ENCODE results near the gene DNAH1.

The DNAH1 gene

DNA sequence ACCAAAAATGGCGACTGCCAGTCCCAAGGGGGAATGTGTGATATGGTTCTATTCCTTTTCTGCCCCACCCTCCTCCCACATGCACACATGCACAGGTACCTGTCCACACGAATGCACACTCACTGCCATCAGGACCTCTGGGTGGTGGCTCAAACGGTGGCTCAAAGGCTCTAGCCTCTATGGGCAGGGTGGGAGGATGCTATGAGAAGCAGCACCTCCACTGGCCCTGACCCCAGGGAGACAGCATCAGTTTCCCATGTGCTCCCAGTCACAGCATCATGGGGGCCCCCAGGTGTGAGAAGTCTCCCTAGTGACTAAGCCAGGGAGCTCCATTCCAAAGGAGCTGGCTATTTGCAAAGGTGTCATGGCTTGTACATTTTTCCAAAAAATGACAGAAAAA is 112.9 kb downstream of the DNAH1 start:
- Histone ChIP-seq H3K4me1 (ENCODE audit: control insufficient read depth, insufficient read depth, low read length) (no peaks in the 10 kb centered on the region), H3K9ac (ENCODE audit: low read length) (no peak overlapping the region), H3K27ac (ENCODE audit: low read depth, low read length) (no peak overlapping the region), H3K27me3 (ENCODE audit: control insufficient read depth, insufficient read depth, low read length) (no peaks in the 10 kb centered on the region), H3K36me3 (ENCODE audit: control insufficient read depth, insufficient read depth, low read length) (no peaks in the 10 kb centered on the region), H3K4me3 (ENCODE audit: low read length) (no peak overlapping the region)

DNA sequence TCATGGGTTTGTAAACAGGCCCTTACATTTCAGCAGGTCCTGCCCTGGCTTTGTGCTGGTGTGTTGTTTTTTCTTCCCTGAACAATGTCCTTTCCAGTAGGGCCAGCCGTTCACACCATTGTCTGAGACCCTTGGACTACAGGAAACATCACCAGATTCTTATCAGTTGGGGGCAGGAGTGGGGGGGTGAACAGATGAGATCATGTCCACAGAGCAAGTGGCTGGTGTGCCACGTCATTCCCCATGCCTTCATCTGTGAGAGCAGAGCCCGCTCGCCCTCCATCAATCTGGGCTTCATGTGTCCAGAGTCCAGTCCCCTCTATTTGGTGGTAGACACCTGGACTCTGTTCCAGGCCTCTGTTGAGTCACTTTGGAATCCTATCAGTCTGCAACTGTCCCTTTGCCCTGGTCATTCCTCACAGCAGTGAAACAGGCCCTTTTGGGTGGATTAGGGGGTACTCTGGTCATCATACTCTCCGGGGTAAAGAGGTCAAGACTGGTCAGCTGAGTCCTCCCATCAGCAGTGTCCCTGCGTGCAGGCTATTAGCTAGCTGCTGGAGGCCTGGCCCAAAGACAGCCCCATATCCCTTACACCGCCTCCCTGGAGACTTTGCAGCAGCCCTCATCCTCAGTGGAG is 113.8 kb downstream of the DNAH1 start:
- Histone ChIP-seq H3K4me3 (ENCODE audit: low read length) (no peak overlapping the region), H3K27me3 (ENCODE audit: control insufficient read depth, insufficient read depth, low read length) (no peaks in the 10 kb centered on the region), H3K36me3 (ENCODE audit: control insufficient read depth, insufficient read depth, low read length) (no peaks in the 10 kb centered on the region), H3K27ac (ENCODE audit: low read depth, low read length) (no peak overlapping the region), H3K9ac (ENCODE audit: low read length) (no peak overlapping the region), H3K4me1 (ENCODE audit: control insufficient read depth, insufficient read depth, low read length) (no peaks in the 10 kb centered on the region)

DNA sequence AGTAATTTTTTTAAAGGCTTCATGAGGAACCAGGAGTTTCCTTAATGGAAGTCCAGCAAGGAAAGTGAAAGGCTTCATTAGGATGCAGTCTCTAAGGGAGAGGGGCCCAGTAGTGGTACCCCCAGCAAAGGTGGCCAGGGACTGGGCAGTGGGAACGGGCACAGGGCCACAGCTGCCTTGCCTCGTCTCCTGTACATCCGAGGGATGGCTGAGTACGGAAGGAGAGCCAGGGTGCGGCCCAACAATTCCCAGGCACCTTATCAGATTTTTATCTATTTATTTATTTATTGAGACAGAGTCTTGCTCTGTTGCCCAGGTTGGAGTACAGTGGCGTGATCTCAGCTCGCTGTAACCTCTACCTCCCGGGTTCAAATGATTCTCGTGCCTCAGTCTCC is 114.3 kb downstream of the DNAH1 start:
- Histone ChIP-seq H3K4me3 (ENCODE audit: low read length) (no peak overlapping the region), H3K9ac (ENCODE audit: low read length) (no peak overlapping the region), H3K27ac (ENCODE audit: low read depth, low read length) (no peak overlapping the region), H3K36me3 (ENCODE audit: control insufficient read depth, insufficient read depth, low read length) (no peaks in the 10 kb centered on the region), H3K27me3 (ENCODE audit: control insufficient read depth, insufficient read depth, low read length) (no peaks in the 10 kb centered on the region), H3K4me1 (ENCODE audit: control insufficient read depth, insufficient read depth, low read length) (no peaks in the 10 kb centered on the region)

- H3K9ac ChIP-seq (ENCODE audit: low read length) = no peak overlapping the region
- no peaks in the 10 kb centered on the region for H3K4me1 ChIP-seq (ENCODE audit: control insufficient read depth, insufficient read depth, low read length)
- H3K27ac ChIP-seq (ENCODE audit: low read depth, low read length) = no peak overlapping the region
- H3K4me3 ChIP-seq (ENCODE audit: low read length) = no peak overlapping the region
- H3K27me3 ChIP-seq (ENCODE audit: control insufficient read depth, insufficient read depth, low read length) = no peaks in the 10 kb centered on the region
- no peaks in the 10 kb centered on the region for H3K36me3 ChIP-seq (ENCODE audit: control insufficient read depth, insufficient read depth, low read length)
These were observed 115.5 kb downstream of the DNAH1 start for GRCh38 chr3:52431459-52432223.

DNA sequence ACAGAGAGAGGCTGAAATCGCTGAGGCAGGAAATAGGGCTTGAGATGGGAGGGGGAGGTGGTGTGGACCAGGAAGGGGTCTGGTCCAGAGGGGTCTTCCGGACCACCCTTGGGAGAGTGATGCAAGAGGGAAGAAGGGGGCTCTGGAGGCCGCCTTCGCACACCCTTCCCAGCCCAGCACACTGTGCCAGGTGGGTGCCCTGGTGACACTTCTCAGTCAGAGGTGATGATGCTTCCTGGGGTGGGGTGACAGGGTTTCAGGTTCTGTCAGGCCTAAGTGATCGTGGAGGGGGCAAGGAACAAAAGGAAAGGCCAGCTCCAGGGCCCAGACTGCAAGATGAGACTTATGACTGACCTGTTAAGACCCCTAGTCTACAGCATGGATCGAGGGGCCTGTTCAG is 116.1 kb downstream of the DNAH1 start:
- no peaks in the 10 kb centered on the region for H3K36me3 ChIP-seq (ENCODE audit: control insufficient read depth, insufficient read depth, low read length)
- H3K9ac ChIP-seq (ENCODE audit: low read length) = no peak overlapping the region
- H3K27ac ChIP-seq (ENCODE audit: low read depth, low read length) = no peak overlapping the region
- H3K4me3 ChIP-seq (ENCODE audit: low read length) = no peak overlapping the region
- no peaks in the 10 kb centered on the region for H3K4me1 ChIP-seq (ENCODE audit: control insufficient read depth, insufficient read depth, low read length)
- no peaks in the 10 kb centered on the region for H3K27me3 ChIP-seq (ENCODE audit: control insufficient read depth, insufficient read depth, low read length)

DNA sequence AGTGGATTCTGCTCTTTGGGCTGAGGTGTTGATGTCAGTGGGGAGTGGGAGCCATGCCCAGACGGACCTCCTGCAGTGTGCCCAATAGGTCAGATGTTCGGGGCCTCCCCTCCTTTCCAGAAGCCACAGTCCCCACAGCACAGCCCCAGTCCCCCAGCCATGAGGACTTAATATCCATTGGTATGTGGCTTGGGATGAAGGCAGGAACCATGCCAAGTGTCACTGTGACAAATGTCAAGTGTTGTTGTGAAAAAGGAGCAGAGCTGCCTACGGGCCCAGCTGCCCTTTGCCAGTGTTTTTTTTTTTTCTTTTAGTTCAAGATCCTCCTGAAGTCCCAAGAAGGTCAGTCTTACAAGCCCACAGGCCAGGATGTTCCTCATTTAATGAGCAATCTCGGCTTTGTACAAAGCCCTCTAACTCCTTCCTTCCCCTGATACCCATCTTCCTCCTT is 116.6 kb downstream of the DNAH1 start:
- Histone ChIP-seq H3K9ac (ENCODE audit: low read length) (no peak overlapping the region), H3K27me3 (ENCODE audit: control insufficient read depth, insufficient read depth, low read length) (no peaks in the 10 kb centered on the region), H3K4me1 (ENCODE audit: control insufficient read depth, insufficient read depth, low read length) (no peaks in the 10 kb centered on the region), H3K27ac (ENCODE audit: low read depth, low read length) (no peak overlapping the region), H3K4me3 (ENCODE audit: low read length) (no peak overlapping the region), H3K36me3 (ENCODE audit: control insufficient read depth, insufficient read depth, low read length) (no peaks in the 10 kb centered on the region)

- Histone ChIP-seq H3K4me3 (ENCODE audit: low read length) (no peak overlapping the region), H3K4me1 (ENCODE audit: control insufficient read depth, insufficient read depth, low read length) (no peaks in the 10 kb centered on the region), H3K36me3 (ENCODE audit: control insufficient read depth, insufficient read depth, low read length) (no peaks in the 10 kb centered on the region), H3K9ac (ENCODE audit: low read length) (no peak overlapping the region), H3K27ac (ENCODE audit: low read depth, low read length) (no peak overlapping the region), H3K27me3 (ENCODE audit: control insufficient read depth, insufficient read depth, low read length) (no peaks in the 10 kb centered on the region)
These were observed 117.3 kb downstream of the DNAH1 start for GRCh38 chr3:52433328-52433995.

- Histone ChIP-seq H3K27ac (ENCODE audit: low read depth, low read length) (no peak overlapping the region), H3K27me3 (ENCODE audit: control insufficient read depth, insufficient read depth, low read length) (no peaks in the 10 kb centered on the region), H3K36me3 (ENCODE audit: control insufficient read depth, insufficient read depth, low read length) (no peaks in the 10 kb centered on the region), H3K9ac (ENCODE audit: low read length) (no peak overlapping the region), H3K4me3 (ENCODE audit: low read length) (no peak overlapping the region), H3K4me1 (ENCODE audit: control insufficient read depth, insufficient read depth, low read length) (no peaks in the 10 kb centered on the region)
These were observed 117.9 kb downstream of the DNAH1 start for GRCh38 chr3:52433996-52434479.

- H3K27ac ChIP-seq (ENCODE audit: low read depth, low read length) = no peak overlapping the region
- no peaks in the 10 kb centered on the region for H3K4me1 ChIP-seq (ENCODE audit: control insufficient read depth, insufficient read depth, low read length)
- no peak overlapping the region for H3K9ac ChIP-seq (ENCODE audit: low read length)
- no peak overlapping the region for H3K4me3 ChIP-seq (ENCODE audit: low read length)
- no peaks in the 10 kb centered on the region for H3K27me3 ChIP-seq (ENCODE audit: control insufficient read depth, insufficient read depth, low read length)
- H3K36me3 ChIP-seq (ENCODE audit: control insufficient read depth, insufficient read depth, low read length) = no peaks in the 10 kb centered on the region
These were observed 118.5 kb downstream of the DNAH1 start for GRCh38 chr3:52434491-52435115.

DNA sequence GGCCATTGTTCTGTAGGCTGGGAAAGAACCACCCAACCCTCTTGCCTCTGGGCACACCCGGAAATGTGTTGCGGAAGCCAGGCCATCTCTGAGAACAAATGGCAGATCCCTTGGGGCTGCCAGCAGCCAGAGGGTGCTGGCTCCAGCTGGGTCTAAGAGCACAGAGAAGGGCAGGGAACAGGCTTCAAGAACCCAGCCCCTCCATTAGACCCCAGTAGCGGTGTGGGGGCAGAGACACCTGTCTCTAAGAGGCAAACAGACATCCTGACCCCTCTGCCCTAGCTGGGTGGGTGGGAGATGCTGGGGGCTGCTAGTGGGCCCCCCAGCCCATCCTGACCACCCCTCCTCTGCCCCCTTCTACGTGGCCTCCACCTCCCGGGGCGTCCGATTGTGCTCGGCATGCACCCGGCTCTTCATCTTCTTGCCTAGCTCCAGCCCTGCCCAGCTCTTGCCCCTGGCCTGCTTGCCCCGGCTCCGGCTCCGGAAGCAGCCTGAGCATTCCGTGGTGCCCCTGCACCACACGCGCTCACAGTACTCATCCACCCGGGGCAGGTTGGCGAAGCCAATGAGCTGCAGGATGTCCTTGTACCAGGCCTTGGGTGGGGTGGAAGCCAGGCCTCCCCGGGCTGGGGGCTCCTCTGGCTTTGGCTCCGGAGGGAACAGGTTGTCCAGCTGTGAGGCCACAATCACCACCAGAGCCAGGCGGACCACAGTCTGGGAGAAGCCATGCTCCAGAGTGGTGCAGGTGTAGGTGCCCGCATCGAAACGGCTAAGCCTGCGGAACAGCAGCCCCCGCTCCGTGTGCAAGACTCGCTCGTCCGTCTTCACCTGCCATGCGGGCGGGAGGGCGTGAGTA is 119.4 kb downstream of the DNAH1 start:
- no peaks in the 10 kb centered on the region for H3K27me3 ChIP-seq (ENCODE audit: control insufficient read depth, insufficient read depth, low read length)
- H3K4me3 ChIP-seq (ENCODE audit: low read length) = no peak overlapping the region
- no peaks in the 10 kb centered on the region for H3K36me3 ChIP-seq (ENCODE audit: control insufficient read depth, insufficient read depth, low read length)
- H3K4me1 ChIP-seq (ENCODE audit: control insufficient read depth, insufficient read depth, low read length) = no peaks in the 10 kb centered on the region
- H3K9ac ChIP-seq (ENCODE audit: low read length) = no peak overlapping the region
- no peak overlapping the region for H3K27ac ChIP-seq (ENCODE audit: low read depth, low read length)

DNA sequence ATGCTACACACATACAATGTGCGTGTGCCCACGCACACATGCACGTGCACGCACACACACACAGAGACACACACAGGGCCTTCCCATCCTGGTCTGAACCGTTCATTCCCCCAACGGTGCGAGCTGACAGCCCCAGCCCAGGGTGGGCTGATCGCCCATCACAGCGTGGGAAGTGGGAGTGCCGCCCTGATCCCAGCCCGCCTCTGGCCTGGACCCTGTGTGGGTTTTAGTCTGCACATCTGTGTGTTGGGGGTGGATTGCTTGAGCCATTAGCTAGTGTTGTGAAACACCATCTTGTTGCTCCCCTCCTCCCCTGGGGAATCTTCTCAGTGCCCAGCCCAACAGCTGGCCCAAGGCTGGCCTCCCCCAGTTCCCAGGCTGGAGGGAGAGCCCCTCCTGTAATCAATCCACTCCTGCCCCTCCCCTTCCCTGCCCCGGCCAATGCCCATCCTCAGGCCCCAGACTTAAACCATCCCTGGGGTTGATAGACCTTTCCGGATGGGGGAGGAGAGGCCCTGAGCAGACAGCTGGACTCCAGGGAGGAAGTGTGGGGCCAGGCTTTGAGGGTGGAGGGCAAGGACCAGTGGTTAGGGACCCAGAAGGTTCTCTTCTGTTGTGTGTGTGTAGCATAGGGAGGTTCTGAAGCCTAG is 120.5 kb downstream of the DNAH1 start:
- H3K4me3 ChIP-seq (ENCODE audit: low read length) = no peak overlapping the region
- no peak overlapping the region for H3K9ac ChIP-seq (ENCODE audit: low read length)
- no peaks in the 10 kb centered on the region for H3K27me3 ChIP-seq (ENCODE audit: control insufficient read depth, insufficient read depth, low read length)
- no peaks in the 10 kb centered on the region for H3K4me1 ChIP-seq (ENCODE audit: control insufficient read depth, insufficient read depth, low read length)
- H3K27ac ChIP-seq (ENCODE audit: low read depth, low read length) = no peak overlapping the region
- H3K36me3 ChIP-seq (ENCODE audit: control insufficient read depth, insufficient read depth, low read length) = no peaks in the 10 kb centered on the region
